Neural cell (in vitro differentiated cells): ENCODE data around the gene MTRF1L. TPM values are rescaled to one million over a fixed set of nuclear protein-coding genes. Genes with fewer than 3 reads are reported as not detected.

Experiments
- H2AFZ ChIP-seq: fragments of 200-600, 300-800 bp; sonication (generic), shearing (Covaris generic); 2 replicates; pipeline ENCODE4 v1.6.0; 2014; ENCODE audit warnings: low read depth, mild to moderate bottlenecking, antibody characterized with exemption, low read length, moderate library complexity
- H3F3A ChIP-seq: fragments of 200-600 bp; shearing (Covaris generic); 2 replicates; pipeline ENCODE4 v1.6.1; 2016; ENCODE audit warnings: mild to moderate bottlenecking, moderate library complexity, mixed read lengths, antibody characterized with exemption, low read length; ENCODE audit not compliant: insufficient read depth, poor library complexity, severe bottlenecking
- H3K27ac ChIP-seq: fragments of 200-600, 300-800 bp; sonication (generic), shearing (Covaris generic); 2 replicates; pipeline ENCODE4 v1.5.1; 2014; ENCODE audit warnings: mild to moderate bottlenecking, low read length, moderate library complexity
- H3K27me3 ChIP-seq: fragments of 300-800, 200-600 bp; sonication (generic), shearing (Covaris generic); 2 replicates; pipeline ENCODE4 v1.6.0; 2014; ENCODE audit warnings: mild to moderate bottlenecking, low read depth, low read length, moderate library complexity; ENCODE audit not compliant: insufficient read depth
- H3K36me3 ChIP-seq: fragments of 300-800, 200-600 bp; sonication (generic), shearing (Covaris generic); 2 replicates; pipeline ENCODE4 v1.5.1; 2014; ENCODE audit warnings: mild to moderate bottlenecking, antibody characterized with exemption, low read length, moderate library complexity; ENCODE audit not compliant: insufficient read depth
- H3K4me2 ChIP-seq: fragments of 300-800, 200-600 bp; sonication (generic), shearing (Covaris generic); 2 replicates; pipeline ENCODE4 v1.6.0; 2014; ENCODE audit warnings: mild to moderate bottlenecking, low read length
- H3K4me3 ChIP-seq: fragments of 300-800, 200-600 bp; sonication (generic), shearing (Covaris generic); 2 replicates; pipeline ENCODE4 v1.5.1; 2014; ENCODE audit warnings: mild to moderate bottlenecking, low read length, moderate library complexity
- H3K79me2 ChIP-seq: fragments of 200-600 bp; shearing (Covaris generic); replicated peaks from 2 replicates; pipeline ENCODE4 v1.6.0; 2014; ENCODE audit warnings: mild to moderate bottlenecking, low read length, moderate library complexity; ENCODE audit not compliant: insufficient read depth
- H3K9ac ChIP-seq: fragments of 300-800, 200-600 bp; sonication (generic), shearing (Covaris generic); 2 replicates; pipeline ENCODE4 v1.6.1; 2016; ENCODE audit warnings: mild to moderate bottlenecking, low read length, mixed read lengths
- H3K9me2 ChIP-seq: fragments of 200-600 bp; shearing (Covaris generic); 2 replicates; pipeline ENCODE4 v1.6.1; 2016; ENCODE audit warnings: mild to moderate bottlenecking, low read length, mixed read lengths; ENCODE audit not compliant: insufficient read depth
- H3K9me3 ChIP-seq: fragments of 200-600, 300-800 bp; sonication (generic), shearing (Covaris generic); 2 replicates; pipeline ENCODE4 v1.6.1; 2016; ENCODE audit warnings: mild to moderate bottlenecking, mixed run types, low read length, moderate library complexity, mixed read lengths
- H4K20me1 ChIP-seq: fragments of 200-600 bp; shearing (Covaris generic); 2 replicates; pipeline ENCODE4 v1.6.1; 2016; ENCODE audit warnings: mild to moderate bottlenecking, mixed run types; ENCODE audit not compliant: insufficient read depth
- CTCF ChIP-seq: fragments of 450-650 bp; IDR thresholded peaks from 2 replicates; pipeline ENCODE4 v1.5.1; 2014; ENCODE audit warnings: antibody characterized with exemption, mild to moderate bottlenecking, moderate library complexity; ENCODE audit not compliant: poor library complexity, severe bottlenecking
- EP300 ChIP-seq: fragments of 450-650 bp; conservative IDR thresholded peaks from 2 replicates; pipeline ENCODE4 v1.6.1; 2014; ENCODE audit warnings: antibody characterized with exemption, mild to moderate bottlenecking, moderate library complexity; ENCODE audit not compliant: poor library complexity, severe bottlenecking
- EZH2 ChIP-seq: fragments of 200-600, 300-800 bp; shearing (Covaris generic), sonication (generic); IDR thresholded peaks from 2 replicates; pipeline ENCODE4 v1.6.1; 2014; ENCODE audit warnings: antibody characterized with exemption, low read length, borderline replicate concordance, mild to moderate bottlenecking; ENCODE audit not compliant: insufficient read depth, poor library complexity, severe bottlenecking
- MXI1 ChIP-seq: fragments of 450-650 bp; conservative IDR thresholded peaks from 2 replicates; pipeline ENCODE4 v1.6.1; 2014; ENCODE audit warnings: antibody characterized with exemption, mild to moderate bottlenecking; ENCODE audit not compliant: poor library complexity, severe bottlenecking
- POLR2AphosphoS5 ChIP-seq: IDR thresholded peaks from 2 replicates; pipeline ENCODE4 v1.6.1; 2012
- RAD21 ChIP-seq: fragments of 450-650 bp; conservative IDR thresholded peaks from 2 replicates; pipeline ENCODE4 v1.6.1; 2014; ENCODE audit warnings: antibody characterized with exemption, mild to moderate bottlenecking, moderate library complexity
- REST ChIP-seq: IDR thresholded peaks from 2 replicates; pipeline ENCODE4 v1.6.1; 2012; ENCODE audit warnings: borderline replicate concordance
- SMC3 ChIP-seq: fragments of 450-650 bp; conservative IDR thresholded peaks from 2 replicates; pipeline ENCODE4 v1.6.1; 2014; ENCODE audit warnings: antibody characterized with exemption, mild to moderate bottlenecking, moderate library complexity; ENCODE audit not compliant: poor library complexity
- TAF1 ChIP-seq: IDR thresholded peaks from 2 replicates; pipeline ENCODE4 v1.6.1; 2012; ENCODE audit warnings: low read depth
- polyA plus RNA-seq: library from polyadenylated mRNA; depleted of rRNA; stranded (reverse); fragments of >200 nt; gene quantifications from 2 replicates; pipeline ENCODE4 v1.2.3, GENCODE V29; 2014

Gene MTRF1L
- polyA plus RNA-seq, 1 donor from 2014 or later, result 14.0 TPM

GRCh38 chr6:153028963-153029362 is 26.5 kb upstream of the MTRF1L start:
- H3K27me3 ChIP-seq, result no peaks in the 10 kb centered on the region
- no peak overlapping the region for H3K4me2 ChIP-seq
- no peaks in the 10 kb centered on the region for H3F3A ChIP-seq
- no peak overlapping the region for H2AFZ ChIP-seq
- no peaks in the 10 kb centered on the region for H3K9me2 ChIP-seq
- no peaks in the 10 kb centered on the region for H3K9me3 ChIP-seq
- H3K4me3 ChIP-seq, result no peak overlapping the region
- no peaks in the 10 kb centered on the region for H4K20me1 ChIP-seq
- H3K27ac ChIP-seq, result no peak overlapping the region
- no peak overlapping the region for H3K9ac ChIP-seq
- TF ChIP-seq CTCF (no peak), SMC3 (no peak), EP300 (no peak), EZH2 (no peak), RAD21 (no peak), MXI1 (no peak), POLR2AphosphoS5 (no peak), TAF1 (no peak), REST (no peak)
- no peaks in the 10 kb centered on the region for H3K36me3 ChIP-seq
- H3K79me2 ChIP-seq, result no peaks in the 10 kb centered on the region

- no peak overlapping the region for H3K4me2 ChIP-seq
- TF ChIP-seq CTCF, result no peak
- TF ChIP-seq POLR2AphosphoS5, result no peak
- no peak for TF ChIP-seq REST
- no peak for TF ChIP-seq TAF1
- TF ChIP-seq MXI1, result no peak
- TF ChIP-seq RAD21, result no peak
- TF ChIP-seq EZH2, result no peak
- no peak for TF ChIP-seq EP300
- TF ChIP-seq SMC3, result no peak
- H3K9me2 ChIP-seq, result no peaks in the 10 kb centered on the region
- H2AFZ ChIP-seq, result no peak overlapping the region
- no peaks in the 10 kb centered on the region for H3K27me3 ChIP-seq
- H3K9ac ChIP-seq, result no peak overlapping the region
- H4K20me1 ChIP-seq, result no peaks in the 10 kb centered on the region
- no peaks in the 10 kb centered on the region for H3K9me3 ChIP-seq
- H3K4me3 ChIP-seq, result no peak overlapping the region
- H3K36me3 ChIP-seq, result no peaks in the 10 kb centered on the region
- no peak overlapping the region for H3K27ac ChIP-seq
- no peaks in the 10 kb centered on the region for H3K79me2 ChIP-seq
- no peaks in the 10 kb centered on the region for H3F3A ChIP-seq
Measured at GRCh38 chr6:153028286-153028685, 25.8 kb upstream of the MTRF1L start.
